ENCODE data around the gene MND1.

DNA sequence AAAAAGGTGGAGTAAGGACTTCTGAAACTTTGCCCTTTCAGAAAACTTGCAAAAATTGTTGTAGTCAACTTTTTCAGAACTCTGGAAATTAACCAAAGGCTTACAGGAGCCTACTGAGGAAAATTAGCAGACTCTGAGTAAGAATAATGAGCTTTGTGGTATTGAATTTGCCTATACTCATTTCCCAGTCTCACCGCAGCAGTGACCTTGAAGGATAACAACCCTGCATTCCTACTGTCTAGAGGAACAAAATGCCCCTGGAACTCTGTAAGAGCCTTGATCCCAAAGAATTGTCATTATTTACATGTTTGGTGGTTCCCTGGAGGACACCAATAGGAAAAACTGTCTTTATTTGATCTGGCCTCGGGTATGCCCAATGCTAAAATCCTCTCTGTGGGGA, 57.9 kb downstream of the MND1 start:
- TF ChIP-seq CTCF (IDR thresholded peaks at IDR 0.05) = no peak
- TF ChIP-seq POLR2A (IDR thresholded peaks at IDR 0.05) = no peak

All from esophagus squamous epithelium (tissue), 4 donors.